D721Med (cell line): ENCODE results near the gene SPIRE1.
"Not testable (repeated sequence)": the region's sequence is repeated elsewhere in the genome, so short reads cannot be mapped to it uniquely, and the experiment has no call there.

Experiments
- DNase-seq: peaks from one replicate; pipeline ENCODE4 v3.0.0; 2011; ENCODE audit warnings: low spot score; ENCODE audit not compliant: insufficient read length
- FAIRE-seq: peaks from 2 replicates; lab custom pipeline; 2011; peaks lifted over from hg19 to GRCh38; lab: Jason Lieb, UNC
- TF ChIP-seq, protein P1 (sequence below): IDR thresholded peaks from 2 replicates; pipeline ENCODE4 v1.5.1; 2012; ENCODE audit warnings: mild to moderate bottlenecking, control low read depth; ENCODE audit not compliant: insufficient read depth; ENCODE audit errors: missing control alignments

Gene SPIRE1

GRCh38 chr18:12552879-12553242, 105.0 kb downstream of the SPIRE1 start:
- no peak for DNase-seq
- TF ChIP-seq, protein P1, sequence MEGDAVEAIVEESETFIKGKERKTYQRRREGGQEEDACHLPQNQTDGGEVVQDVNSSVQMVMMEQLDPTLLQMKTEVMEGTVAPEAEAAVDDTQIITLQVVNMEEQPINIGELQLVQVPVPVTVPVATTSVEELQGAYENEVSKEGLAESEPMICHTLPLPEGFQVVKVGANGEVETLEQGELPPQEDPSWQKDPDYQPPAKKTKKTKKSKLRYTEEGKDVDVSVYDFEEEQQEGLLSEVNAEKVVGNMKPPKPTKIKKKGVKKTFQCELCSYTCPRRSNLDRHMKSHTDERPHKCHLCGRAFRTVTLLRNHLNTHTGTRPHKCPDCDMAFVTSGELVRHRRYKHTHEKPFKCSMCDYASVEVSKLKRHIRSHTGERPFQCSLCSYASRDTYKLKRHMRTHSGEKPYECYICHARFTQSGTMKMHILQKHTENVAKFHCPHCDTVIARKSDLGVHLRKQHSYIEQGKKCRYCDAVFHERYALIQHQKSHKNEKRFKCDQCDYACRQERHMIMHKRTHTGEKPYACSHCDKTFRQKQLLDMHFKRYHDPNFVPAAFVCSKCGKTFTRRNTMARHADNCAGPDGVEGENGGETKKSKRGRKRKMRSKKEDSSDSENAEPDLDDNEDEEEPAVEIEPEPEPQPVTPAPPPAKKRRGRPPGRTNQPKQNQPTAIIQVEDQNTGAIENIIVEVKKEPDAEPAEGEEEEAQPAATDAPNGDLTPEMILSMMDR = no peak
- no peak for FAIRE-seq

DNA sequence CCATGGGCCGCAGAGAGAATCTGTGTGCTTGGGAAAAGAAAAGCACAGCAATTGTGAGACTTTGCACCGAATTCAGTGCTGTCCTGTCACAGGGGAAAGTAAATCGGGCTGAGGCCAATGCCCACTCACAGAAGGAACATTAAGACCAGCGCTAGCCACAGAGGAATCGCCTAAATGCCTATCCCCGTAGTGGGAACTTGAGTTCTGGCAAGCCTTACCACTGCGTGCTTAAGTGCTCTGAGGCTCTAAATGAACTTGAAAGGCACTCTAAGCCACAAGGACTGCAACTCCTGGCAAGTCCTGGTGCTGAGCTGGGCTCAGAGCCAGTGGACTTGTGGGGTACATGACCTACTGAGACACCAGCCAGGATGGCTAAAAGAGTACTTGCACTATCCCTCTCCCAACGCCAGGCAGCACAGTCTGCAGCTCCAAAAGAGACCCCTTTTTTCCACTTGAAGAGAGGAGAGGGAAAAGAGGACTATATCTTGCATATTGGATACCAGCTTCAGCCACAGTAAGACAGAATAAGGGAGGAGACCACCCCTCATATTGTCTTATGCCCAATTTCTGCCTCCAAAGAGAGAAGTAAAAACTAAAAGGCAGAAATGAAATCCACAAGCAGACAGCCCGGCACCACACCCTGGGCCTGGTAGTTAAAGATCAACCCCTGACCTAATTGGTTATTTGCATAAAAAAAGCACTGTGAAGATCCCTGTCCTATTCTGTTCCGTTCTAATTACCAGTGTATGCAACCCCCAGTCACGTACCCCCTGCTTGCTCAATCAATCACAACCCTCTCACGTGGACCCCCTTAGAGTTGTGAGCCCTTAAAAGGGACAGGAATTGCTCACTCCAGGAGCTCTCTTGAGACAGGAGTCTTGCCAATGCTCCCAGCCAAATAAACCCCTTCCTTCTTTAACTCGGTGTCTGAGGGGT, 105.7 kb downstream of the SPIRE1 start:
- FAIRE-seq, DNase-seq: not testable (repeated sequence)

- not testable (repeated sequence) for DNase-seq, FAIRE-seq
These were observed 106.4 kb downstream of the SPIRE1 start for GRCh38 chr18:12551466-12551865.

DNA sequence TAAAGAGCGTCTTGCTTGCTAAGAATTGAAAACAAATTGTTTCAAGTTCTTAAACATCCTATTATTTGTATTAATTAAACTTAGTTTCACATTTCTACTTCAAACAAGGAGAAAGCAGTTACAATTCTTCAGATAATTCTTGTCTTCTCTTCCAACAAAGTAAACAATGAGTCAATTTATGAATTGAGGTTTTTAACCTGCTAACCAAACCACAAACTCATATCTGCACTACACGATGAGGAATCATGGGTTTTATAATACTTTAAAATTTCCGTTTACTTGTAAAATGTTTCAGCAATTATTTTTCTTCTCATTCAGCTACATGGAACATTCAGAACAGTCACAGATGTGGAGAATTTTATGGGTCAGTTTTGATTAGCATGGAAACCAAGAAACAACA, 114.2 kb downstream of the SPIRE1 start:
- DNase-seq (no peak), FAIRE-seq (no peak)
- TF ChIP-seq, protein P1 = no peak

GRCh38 chr18:12540751-12541150, 117.2 kb downstream of the SPIRE1 start:
- FAIRE-seq (no peak), DNase-seq (no peak)
- TF ChIP-seq, protein P1 = no peak

GRCh38 chr18:12539158-12539557, 118.7 kb downstream of the SPIRE1 start:
- not testable (repeated sequence) for DNase-seq, FAIRE-seq

DNA sequence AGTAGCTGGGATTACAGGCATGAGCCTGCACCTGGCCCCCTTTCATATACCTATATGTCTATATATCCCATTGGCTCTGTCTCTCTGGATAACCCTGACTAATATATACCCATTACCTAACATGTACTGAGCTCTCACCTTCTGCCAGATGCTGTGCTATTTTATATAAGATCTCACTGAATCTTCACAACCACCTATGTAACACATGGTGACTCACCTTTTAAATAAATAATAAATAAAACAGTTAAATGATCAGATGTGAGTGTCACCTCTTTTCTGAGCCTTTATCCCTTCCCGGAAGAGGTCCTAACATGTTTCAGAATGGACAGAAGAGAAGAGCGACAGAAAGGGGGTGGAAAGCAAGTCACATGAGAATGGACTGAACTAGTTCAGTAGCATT, 123.1 kb downstream of the SPIRE1 start:
- TF ChIP-seq, protein P1 = no peak
- FAIRE-seq (no peak), DNase-seq (no peak)

DNA sequence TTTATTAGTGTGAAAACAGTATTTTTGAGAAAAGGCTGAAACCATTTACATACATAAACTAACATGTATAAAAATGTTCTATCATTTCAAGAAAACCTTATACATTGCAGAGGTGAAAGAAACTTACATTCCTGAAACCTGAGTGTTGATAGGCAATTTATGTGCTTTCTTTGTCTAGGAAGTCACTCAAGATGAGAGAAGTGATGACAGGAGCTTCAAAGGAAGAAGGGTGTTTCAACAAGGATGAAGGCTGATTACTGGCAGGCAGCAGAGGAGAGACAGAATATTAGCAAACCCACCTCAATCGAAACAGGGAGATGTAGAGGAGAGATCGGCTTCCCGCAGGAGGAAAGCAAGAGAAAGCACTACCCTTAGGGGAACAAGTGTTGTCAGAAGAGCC, 125.2 kb downstream of the SPIRE1 start:
- FAIRE-seq = no peak
- no peak for DNase-seq
- TF ChIP-seq, protein P1 = no peak

GRCh38 chr18:12531749-12532148, 126.2 kb downstream of the SPIRE1 start:
- FAIRE-seq = no peak
- TF ChIP-seq, protein P1 = no peak
- DNase-seq = no peak
